Measurements from ENCODE around the gene SLC30A7. TPM values are rescaled to one million over a fixed set of nuclear protein-coding genes. Genes with fewer than 3 reads are reported as not detected.
"Not testable (repeated sequence)": the region's sequence is repeated elsewhere in the genome, so short reads cannot be mapped to it uniquely, and the experiment has no call there.

SLC30A7 gene
- total and polyA plus RNA-seq, 7 experiments from 2014 or later = 9.0 to 44.5 (median 32.1) TPM

- Mint-ChIP-seq H3K4me3 (peak overlapping the region in 5 of 10 donors; percentile 4 to 74 (median 10)), H3K9me3 (peaks cover 15 to 86% (median 61%) of the 10 kb centered on the region in 11 donors), H3K27ac (peak overlapping the region in 8 of 9 donors; percentile 53 to 95 (median 90)), H3K36me3 (peaks cover 49 to 86% (median 80%) of the 10 kb centered on the region in 5 donors), H3K4me1 (peaks cover 28 to 84% (median 78%) of the 10 kb centered on the region in 7 donors), H3K27me3 (no peaks in the 10 kb centered on the region)
- ChIA-PET CTCF (interaction anchor here (0.6 kb wide), 1 partner anchor 16 kb away, joined by 4 read pairs; no protein-coding TSS in a partner anchor), POLR2A (interaction anchor here (0.8 to 4.3 kb wide), 14 partner anchors 9 to 288 kb away, joined by 3 to 44 read pairs (median 9); no protein-coding TSS in a partner anchor)
- intact Hi-C loops (cut with micrococcal nuclease) = no loop called here
- peaks cover 0 to 22% (median 0%) of the 10 kb centered on the region in 3 experiments for H3K9me3 ChIP-seq (ENCODE audit: control insufficient read depth in 2 of 3, low read length in 3 of 3)
- H3K36me3 ChIP-seq (ENCODE audit: control insufficient read depth in 2 of 3, insufficient read depth in 3 of 3, low read length in 3 of 3) = peaks cover 0 to 18% (median 0%) of the 10 kb centered on the region in 3 experiments
- H3K27ac ChIP-seq (ENCODE audit: low read depth, low read length) = no peak overlapping the region
- peaks cover 25 to 27% of the 10 kb centered on the region in 2 donors for H3K4me1 ChIP-seq (ENCODE audit: control insufficient read depth in 2 of 2, insufficient read depth in 2 of 2, low read length in 2 of 2)
- H3K4me3 ChIP-seq (ENCODE audit: low read length) = peak overlapping the region; percentile 54
- ATAC-seq (no peak), DNase-seq (no peak)
- no peaks in the 10 kb centered on the region for H3K27me3 ChIP-seq (ENCODE audit: control insufficient read depth in 2 of 2, insufficient read depth in 2 of 2, low read length in 2 of 2)
These were observed 54.4 kb downstream of the SLC30A7 start for GRCh38 chr1:100950337-100950736.

- peaks cover 25 to 27% of the 10 kb centered on the region in 2 donors for H3K4me1 ChIP-seq (ENCODE audit: control insufficient read depth in 2 of 2, insufficient read depth in 2 of 2, low read length in 2 of 2)
- POLR2A ChIA-PET = interaction anchor here (0.8 to 4.3 kb wide), 11 partner anchors 8 to 285 kb away, joined by 3 to 44 read pairs (median 6); no protein-coding TSS in a partner anchor
- Mint-ChIP-seq H3K4me3 (peak overlapping the region in 4 of 10 donors; percentile 4 to 74 (median 7)), H3K4me1 (peaks cover 28 to 84% (median 77%) of the 10 kb centered on the region in 7 donors), H3K27me3 (no peaks in the 10 kb centered on the region), H3K9me3 (peaks cover 15 to 82% (median 57%) of the 10 kb centered on the region in 11 donors), H3K27ac (peak overlapping the region; percentile 53 to 95 (median 89)), H3K36me3 (peaks cover 46 to 84% (median 75%) of the 10 kb centered on the region in 5 donors)
- H3K36me3 ChIP-seq (ENCODE audit: control insufficient read depth in 2 of 3, insufficient read depth in 3 of 3, low read length in 3 of 3) = peaks cover 0 to 18% (median 0%) of the 10 kb centered on the region in 3 experiments
- DNase-seq = no peak
- H3K27ac ChIP-seq (ENCODE audit: low read depth, low read length) = no peak overlapping the region
- no peak for ATAC-seq
- no peaks in the 10 kb centered on the region for H3K27me3 ChIP-seq (ENCODE audit: control insufficient read depth in 2 of 2, insufficient read depth in 2 of 2, low read length in 2 of 2)
- intact Hi-C loops (cut with micrococcal nuclease) = loop anchor here in 1 of 2 donors (1.0 kb wide), 1 partner anchor 8 kb away; no protein-coding TSS in a partner anchor
- H3K4me3 ChIP-seq (ENCODE audit: low read length) = peak overlapping the region; percentile 23
- H3K9me3 ChIP-seq (ENCODE audit: control insufficient read depth in 2 of 3, low read length in 3 of 3) = peaks cover 0 to 22% (median 0%) of the 10 kb centered on the region in 3 experiments
- CTCF ChIA-PET = interaction anchor here (0.6 to 0.7 kb wide), 2 partner anchors 15 to 124 kb away, joined by 3 to 4 read pairs; no protein-coding TSS in a partner anchor
These were observed 54.9 kb downstream of the SLC30A7 start for GRCh38 chr1:100950781-100951180.

- Mint-ChIP-seq H3K27me3 (no peaks in the 10 kb centered on the region), H3K27ac (peak overlapping the region in 8 of 9 donors; percentile 18 to 91 (median 78)), H3K36me3 (peaks cover 34 to 77% (median 65%) of the 10 kb centered on the region in 5 donors), H3K9me3 (peaks cover 11 to 67% (median 42%) of the 10 kb centered on the region in 11 donors), H3K4me3 (peak overlapping the region in 1 of 10 donors; percentile 74), H3K4me1 (peaks cover 25 to 83% (median 69%) of the 10 kb centered on the region in 7 donors)
- ChIA-PET CTCF (no interaction called here), POLR2A (interaction anchor here (1.5 kb wide), 1 partner anchor 9 kb away, joined by 4 read pairs; no protein-coding TSS in a partner anchor)
- Histone ChIP-seq H3K4me1 (ENCODE audit: control insufficient read depth in 2 of 2, insufficient read depth in 2 of 2, low read length in 2 of 2) (peaks cover 25 to 27% of the 10 kb centered on the region in 2 donors), H3K27me3 (ENCODE audit: control insufficient read depth in 2 of 2, insufficient read depth in 2 of 2, low read length in 2 of 2) (no peaks in the 10 kb centered on the region), H3K9me3 (ENCODE audit: control insufficient read depth in 2 of 3, low read length in 3 of 3) (peaks cover 0 to 19% (median 0%) of the 10 kb centered on the region in 3 experiments), H3K27ac (ENCODE audit: low read depth, low read length) (no peak overlapping the region), H3K36me3 (ENCODE audit: control insufficient read depth in 2 of 3, insufficient read depth in 3 of 3, low read length in 3 of 3) (peaks cover 0 to 18% (median 0%) of the 10 kb centered on the region in 3 experiments), H3K4me3 (ENCODE audit: low read length) (no peak overlapping the region)
- intact Hi-C loops (cut with micrococcal nuclease) = no loop called here
- no peak for DNase-seq
- no peak for ATAC-seq
These were observed 56.3 kb downstream of the SLC30A7 start for GRCh38 chr1:100952104-100952745.

- H3K27me3 ChIP-seq (ENCODE audit: control insufficient read depth in 2 of 2, insufficient read depth in 2 of 2, low read length in 2 of 2); H3K4me3 ChIP-seq (ENCODE audit: low read length); ATAC-seq; DNase-seq; H3K27me3 Mint-ChIP-seq; H3K27ac ChIP-seq (ENCODE audit: low read depth, low read length); intact Hi-C loops (cut with micrococcal nuclease): not testable (repeated sequence)
- H3K36me3 ChIP-seq (ENCODE audit: control insufficient read depth in 2 of 3, insufficient read depth in 3 of 3, low read length in 3 of 3) = peaks cover 0 to 18% (median 0%) of the 10 kb centered on the region in 3 experiments
- ChIA-PET CTCF (interaction anchor here (0.8 kb wide), 1 partner anchor 357 kb away, joined by 3 read pairs; no protein-coding TSS in a partner anchor), POLR2A (interaction anchor here (0.9 to 1.4 kb wide), 5 partner anchors 11 to 338 kb away, joined by 3 to 7 read pairs (median 3); no protein-coding TSS in a partner anchor)
- Mint-ChIP-seq H3K9me3 (peaks cover 6 to 60% (median 35%) of the 10 kb centered on the region in 11 donors), H3K4me1 (peaks cover 25 to 83% (median 62%) of the 10 kb centered on the region in 7 donors), H3K27ac (peak overlapping the region; percentile 36 to 91 (median 67)), H3K4me3 (peak overlapping the region in 5 of 10 donors; percentile 12 to 74 (median 26)), H3K36me3 (peaks cover 27 to 71% (median 58%) of the 10 kb centered on the region in 5 donors)
- peaks cover 0 to 15% (median 0%) of the 10 kb centered on the region in 3 experiments for H3K9me3 ChIP-seq (ENCODE audit: control insufficient read depth in 2 of 3, low read length in 3 of 3)
- H3K4me1 ChIP-seq (ENCODE audit: control insufficient read depth in 2 of 2, insufficient read depth in 2 of 2, low read length in 2 of 2) = peaks cover 25 to 27% of the 10 kb centered on the region in 2 donors
These were observed 57.1 kb downstream of the SLC30A7 start for GRCh38 chr1:100952970-100953369.

GRCh38 chr1:100953960-100954730 lies 58.3 kb downstream of the SLC30A7 start:
- POLR2A ChIA-PET = interaction anchor here (0.7 to 1.9 kb wide), 8 partner anchors 27 to 567 kb away, joined by 3 to 7 read pairs (median 3); no protein-coding TSS in a partner anchor
- CTCF ChIA-PET = interaction anchor here (0.8 kb wide), 1 partner anchor 355 kb away, joined by 3 read pairs; no protein-coding TSS in a partner anchor

More at GRCh38 chr1:100953960-100954730, 58.3 kb downstream of the SLC30A7 start:
- Histone ChIP-seq H3K36me3 (ENCODE audit: control insufficient read depth in 2 of 3, insufficient read depth in 3 of 3, low read length in 3 of 3) (peaks cover 0 to 18% (median 0%) of the 10 kb centered on the region in 3 experiments), H3K9me3 (ENCODE audit: control insufficient read depth in 2 of 3, low read length in 3 of 3) (peaks cover 0 to 15% (median 0%) of the 10 kb centered on the region in 3 experiments), H3K27ac (ENCODE audit: low read depth, low read length) (no peak overlapping the region), H3K4me3 (ENCODE audit: low read length) (no peak overlapping the region), H3K4me1 (ENCODE audit: control insufficient read depth in 2 of 2, insufficient read depth in 2 of 2, low read length in 2 of 2) (peaks cover 16 to 18% of the 10 kb centered on the region in 2 donors), H3K27me3 (ENCODE audit: control insufficient read depth in 2 of 2, insufficient read depth in 2 of 2, low read length in 2 of 2) (no peaks in the 10 kb centered on the region)
- Mint-ChIP-seq H3K9me3 (peaks cover 0 to 48% (median 23%) of the 10 kb centered on the region in 11 donors), H3K4me3 (peak overlapping the region in 4 of 10 donors; percentile 10 to 74 (median 15)), H3K4me1 (peaks cover 18 to 77% (median 60%) of the 10 kb centered on the region in 7 donors), H3K27ac (peak overlapping the region in 8 of 9 donors; percentile 2 to 91 (median 50)), H3K27me3 (no peaks in the 10 kb centered on the region), H3K36me3 (peaks cover 20 to 66% (median 48%) of the 10 kb centered on the region in 5 donors)
- intact Hi-C loops (cut with micrococcal nuclease) = loop anchor here in 1 of 2 donors (2.0 kb wide), 1 partner anchor 15 kb away; no protein-coding TSS in a partner anchor
- no peak for DNase-seq
- no peak for ATAC-seq

Measured in naive thymus-derived CD4-positive, alpha-beta T cell (primary cell).